Epidermal melanocyte (primary cell): Measurements from ENCODE around the gene MSI2.

ENCODE experiments used
- DNase-seq: peaks from one replicate; pipeline ENCODE4 v3.0.0; 2011; ENCODE audit warnings: low spot score; ENCODE audit not compliant: insufficient read length

MSI2 gene

GRCh38 chr17:57315061-57316015 lies 59.0 kb downstream of the MSI2 start:
- no peak for DNase-seq

- DNase-seq = no peak
Observed at GRCh38 chr17:57316361-57316760, 60.0 kb downstream of the MSI2 start.

GRCh38 chr17:57317079-57317478 lies 60.8 kb downstream of the MSI2 start:
- DNase-seq = no peak

- no peak for DNase-seq
Observed at GRCh38 chr17:57318913-57319312, 62.6 kb downstream of the MSI2 start.

- no peak for DNase-seq
Observed at GRCh38 chr17:57319806-57320205, 63.5 kb downstream of the MSI2 start.

- no peak for DNase-seq
Observed at GRCh38 chr17:57323391-57323790, 67.1 kb downstream of the MSI2 start.

- DNase-seq = no peak
Observed at GRCh38 chr17:57324060-57324459, 67.7 kb downstream of the MSI2 start.

- no peak for DNase-seq
Observed at GRCh38 chr17:57324631-57325030, 68.3 kb downstream of the MSI2 start.

- DNase-seq = no peak
Observed at GRCh38 chr17:57326336-57326735, 70.0 kb downstream of the MSI2 start.

- DNase-seq = no peak
Observed at GRCh38 chr17:57326764-57327163, 70.4 kb downstream of the MSI2 start.

- DNase-seq = no peak
Observed at GRCh38 chr17:57327176-57327970, 71.0 kb downstream of the MSI2 start.

- peak; percentile 81 for DNase-seq
Observed at GRCh38 chr17:57328109-57328882, 72.0 kb downstream of the MSI2 start.

GRCh38 chr17:57329380-57330214 lies 73.3 kb downstream of the MSI2 start:
- no peak for DNase-seq

GRCh38 chr17:57330587-57330986 lies 74.3 kb downstream of the MSI2 start:
- no peak for DNase-seq

GRCh38 chr17:57331423-57331822 lies 75.1 kb downstream of the MSI2 start:
- DNase-seq = no peak

- no peak for DNase-seq
Observed at GRCh38 chr17:57332501-57332900, 76.2 kb downstream of the MSI2 start.

- no peak for DNase-seq
Observed at GRCh38 chr17:57335195-57335792, 79.0 kb downstream of the MSI2 start.

GRCh38 chr17:57337390-57337789 lies 81.1 kb downstream of the MSI2 start:
- DNase-seq = no peak

GRCh38 chr17:57338257-57338914 lies 82.1 kb downstream of the MSI2 start:
- no peak for DNase-seq
